ENCODE results near the gene LRRC46. TPM values are rescaled to one million over a fixed set of nuclear protein-coding genes. Genes with fewer than 3 reads are reported as not detected.

Gene LRRC46, protein sequence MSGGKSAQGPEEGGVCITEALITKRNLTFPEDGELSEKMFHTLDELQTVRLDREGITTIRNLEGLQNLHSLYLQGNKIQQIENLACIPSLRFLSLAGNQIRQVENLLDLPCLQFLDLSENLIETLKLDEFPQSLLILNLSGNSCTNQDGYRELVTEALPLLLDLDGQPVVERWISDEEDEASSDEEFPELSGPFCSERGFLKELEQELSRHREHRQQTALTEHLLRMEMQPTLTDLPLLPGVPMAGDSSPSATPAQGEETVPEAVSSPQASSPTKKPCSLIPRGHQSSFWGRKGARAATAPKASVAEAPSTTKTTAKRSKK
- 0.35 to 0.65 TPM in 2 of 3 replicates, not detected in the other for total RNA-seq
- long read RNA-seq: 0 reads

DNA sequence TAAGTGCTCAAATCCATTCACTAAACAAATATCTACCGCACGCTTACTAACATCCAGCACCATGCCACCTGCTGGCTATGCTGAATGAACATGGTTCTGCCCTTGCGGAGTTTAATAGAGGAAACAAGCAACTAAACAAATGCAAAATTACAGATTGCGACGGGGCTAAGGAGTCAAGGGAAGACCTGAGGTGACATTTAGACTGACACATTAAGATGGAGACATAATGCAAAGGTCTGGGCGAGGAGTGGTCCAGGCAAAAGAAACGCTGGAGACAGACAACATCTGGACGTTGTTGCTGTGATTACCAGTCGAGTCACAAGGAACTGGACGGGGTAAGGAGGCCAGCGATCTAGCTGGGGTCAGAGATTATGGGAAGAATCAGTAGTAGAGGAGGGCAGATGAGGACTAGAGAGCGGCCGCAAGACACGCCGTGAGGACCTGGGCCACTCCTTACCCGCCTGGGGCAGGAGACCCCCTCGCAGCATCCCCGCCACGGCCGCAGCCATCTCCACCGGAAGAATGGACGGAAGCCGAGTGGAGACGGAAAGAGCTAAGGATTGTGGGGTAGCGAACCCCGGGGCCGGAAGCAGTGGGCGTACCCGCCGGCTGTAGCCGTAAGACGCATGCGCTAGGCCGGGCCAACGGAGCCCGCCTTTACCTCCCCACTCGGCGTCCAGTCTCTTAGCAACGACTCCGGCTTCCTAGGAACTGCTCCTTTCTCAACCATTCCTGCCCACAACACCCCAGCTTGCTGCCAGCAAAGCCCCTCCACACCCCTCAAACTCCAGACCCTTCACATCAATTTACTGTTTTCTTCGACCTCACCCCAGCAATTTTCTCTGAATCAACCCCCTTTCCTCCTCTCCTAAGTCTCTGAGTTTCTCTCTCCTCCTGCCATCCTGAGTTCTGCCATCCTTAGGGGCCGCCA, at the start of gene LRRC46, which contains the start of gene MRPL10:
TSS of gene LRRC46 (plus strand) at position 668 of the 931 bp plus-strand sequence. CDS start 320 bp downstream, outside the sequence.
TSS of gene MRPL10 (minus strand) at position 539 of the 931 bp plus-strand sequence. CDS start at position 509, 30 bp downstream.
- H3K4me1 Mint-ChIP-seq (ENCODE audit: low read depth): peaks cover 22% of the 10 kb centered on the region
- H3K36me3 Mint-ChIP-seq (ENCODE audit: low read depth): peaks cover 8% of the 10 kb centered on the region
- no peaks in the 10 kb centered on the region for H3K27me3 Mint-ChIP-seq (ENCODE audit: low read depth)
- peak within 1 kb of the TSS; percentile 96 for H3K27ac Mint-ChIP-seq (ENCODE audit: unreplicated experiment)
- TF ChIP-seq CTCF (IDR thresholded peaks at IDR 0.05): peak; percentile 78
- H3K9me3 Mint-ChIP-seq (ENCODE audit: low read depth): no peaks in the 10 kb centered on the region
- peak within 1 kb of the TSS; percentile 91 for H3K4me3 Mint-ChIP-seq (ENCODE audit: unreplicated experiment)
- DNase-seq (ENCODE audit: low spot score): peak; percentile 98

DNA sequence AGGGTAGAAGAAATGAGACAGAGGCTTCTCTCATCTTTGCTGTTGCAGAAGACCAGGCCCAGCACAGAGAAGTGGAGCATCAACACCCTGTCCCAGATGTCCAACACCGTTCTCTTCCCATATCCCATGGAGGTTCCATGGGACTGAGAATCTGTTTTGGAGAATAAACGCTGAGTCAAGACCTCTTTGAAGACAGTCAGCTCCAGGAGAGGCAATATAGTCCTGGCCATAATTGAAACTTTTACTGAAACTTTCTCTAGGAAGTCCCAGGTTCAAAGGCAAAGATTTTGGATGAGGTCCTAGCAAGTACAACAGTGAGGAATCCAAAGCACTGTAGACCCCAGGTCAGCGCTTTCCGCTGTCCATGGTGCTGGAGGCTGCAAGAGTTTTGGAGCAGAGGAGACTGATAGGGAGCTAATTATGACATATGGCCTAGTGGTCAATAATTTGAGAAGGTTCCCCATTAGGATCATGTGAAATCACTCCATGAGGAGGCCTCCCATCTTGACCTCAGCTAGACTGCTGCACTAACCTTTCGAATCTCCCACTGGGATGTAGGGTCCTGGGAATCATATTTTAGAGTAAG, 45.8 kb upstream of the LRRC46 start:
- H3K4me1 Mint-ChIP-seq (ENCODE audit: low read depth): peaks cover 6% of the 10 kb centered on the region

DNA sequence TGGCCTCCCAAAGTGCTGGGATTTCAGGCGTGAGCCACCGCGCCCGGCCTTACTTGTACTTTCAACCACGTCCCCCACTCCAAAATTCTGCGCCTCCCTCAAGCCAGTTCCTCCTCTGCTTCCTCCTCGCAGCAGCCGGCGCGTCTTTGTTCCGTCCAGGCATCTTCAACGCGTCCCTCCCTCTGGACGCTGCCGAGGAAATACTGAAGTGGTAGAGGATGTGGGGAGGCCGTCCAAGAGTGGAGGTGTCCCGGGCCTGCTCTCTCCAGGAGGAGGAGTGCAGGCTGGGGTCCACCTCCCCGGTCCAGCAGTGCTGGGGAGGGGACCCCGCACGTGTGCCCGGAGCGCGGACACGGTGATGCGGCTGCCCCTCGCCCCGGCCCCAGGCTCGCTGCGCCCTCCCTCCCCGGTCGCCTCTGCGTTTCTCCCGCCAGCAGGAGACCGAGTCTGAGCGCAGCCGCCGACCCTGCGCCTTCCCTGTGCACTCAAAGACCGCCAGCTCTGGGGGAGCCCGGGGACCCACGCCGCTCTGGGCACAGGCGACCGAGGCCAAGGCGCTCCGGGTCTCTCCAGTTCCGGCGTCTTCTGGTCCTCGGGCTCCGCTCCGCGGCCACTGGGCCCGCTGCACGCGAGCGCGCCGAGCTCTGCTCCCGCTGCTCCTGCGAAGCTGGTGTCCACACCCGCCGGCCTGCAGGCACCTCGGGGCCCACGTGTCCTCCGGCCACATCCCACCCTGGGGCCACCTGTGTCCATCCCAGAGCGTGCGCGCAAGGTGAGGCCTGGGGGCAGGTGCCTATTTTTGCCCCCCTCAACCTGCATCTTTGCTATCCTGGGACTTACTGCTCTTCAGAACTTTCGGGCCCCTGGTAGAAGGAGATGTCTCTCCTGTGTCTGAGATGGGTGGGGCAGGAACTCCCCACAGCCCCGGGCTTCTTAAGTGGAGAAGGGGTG, 41.6 kb upstream of the LRRC46 start:
- peak overlapping the region; percentile 63 for H3K27ac Mint-ChIP-seq (ENCODE audit: unreplicated experiment)
- H3K4me1 Mint-ChIP-seq (ENCODE audit: low read depth): peaks cover 6% of the 10 kb centered on the region
- H3K4me3 Mint-ChIP-seq (ENCODE audit: unreplicated experiment): peak overlapping the region; percentile 63
- no peaks in the 10 kb centered on the region for H3K9me3 Mint-ChIP-seq (ENCODE audit: low read depth)
- peaks cover 76% of the 10 kb centered on the region for H3K27me3 Mint-ChIP-seq (ENCODE audit: low read depth)
- TF ChIP-seq CTCF (IDR thresholded peaks at IDR 0.05): peak; percentile 79
- no peak for DNase-seq (ENCODE audit: low spot score)
- H3K36me3 Mint-ChIP-seq (ENCODE audit: low read depth): peaks cover 1% of the 10 kb centered on the region

More for the DNA sequence above, 45.8 kb upstream of the LRRC46 start:
- H3K4me3 Mint-ChIP-seq (ENCODE audit: unreplicated experiment): no peak overlapping the region
- H3K27ac Mint-ChIP-seq (ENCODE audit: unreplicated experiment): no peak overlapping the region
- H3K9me3 Mint-ChIP-seq (ENCODE audit: low read depth): no peaks in the 10 kb centered on the region
- DNase-seq (ENCODE audit: low spot score): no peak
- peaks cover 1% of the 10 kb centered on the region for H3K36me3 Mint-ChIP-seq (ENCODE audit: low read depth)
- no peak for TF ChIP-seq CTCF (IDR thresholded peaks at IDR 0.05)
- H3K27me3 Mint-ChIP-seq (ENCODE audit: low read depth): peaks cover 71% of the 10 kb centered on the region

DNA sequence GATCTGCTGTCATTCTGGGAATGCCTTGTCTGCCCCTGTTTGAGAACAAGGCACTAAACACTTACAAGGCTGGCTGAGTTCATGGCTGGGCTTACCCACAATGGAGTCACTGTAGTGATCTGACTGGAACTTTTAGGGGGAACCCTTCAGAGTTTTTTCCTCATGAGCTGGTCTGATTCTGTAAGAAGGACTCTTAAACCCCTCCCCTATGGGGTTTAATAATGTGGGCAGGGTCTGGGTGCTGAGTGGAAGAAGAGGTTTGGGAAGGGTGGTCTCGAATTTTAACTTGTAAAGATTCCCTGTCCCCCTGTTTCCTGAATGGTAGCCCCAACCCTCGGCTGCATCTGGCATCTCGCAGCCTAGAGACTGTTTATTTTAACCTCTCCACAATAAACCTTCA, 40.4 kb upstream of the LRRC46 start:
- H3K27ac Mint-ChIP-seq (ENCODE audit: unreplicated experiment): no peak overlapping the region
- no peak for DNase-seq (ENCODE audit: low spot score)
- no peak for TF ChIP-seq CTCF (IDR thresholded peaks at IDR 0.05)
- H3K27me3 Mint-ChIP-seq (ENCODE audit: low read depth): peaks cover 71% of the 10 kb centered on the region
- H3K4me3 Mint-ChIP-seq (ENCODE audit: unreplicated experiment): no peak overlapping the region
- H3K36me3 Mint-ChIP-seq (ENCODE audit: low read depth): peaks cover 1% of the 10 kb centered on the region
- H3K4me1 Mint-ChIP-seq (ENCODE audit: low read depth): peaks cover 6% of the 10 kb centered on the region
- no peaks in the 10 kb centered on the region for H3K9me3 Mint-ChIP-seq (ENCODE audit: low read depth)

Data from chondrocyte (in vitro differentiated cells).